ENCODE data around the gene KCNQ5.
"Not testable (repeated sequence)": the region's sequence is repeated elsewhere in the genome, so short reads cannot be mapped to it uniquely, and the experiment has no call there.

KCNQ5 gene

GRCh38 chr6:72894091-72894490 lies 272.2 kb downstream of the KCNQ5 start:
- peaks cover 4% of the 10 kb centered on the region for H3K9me3 Mint-ChIP-seq
- H3K36me3 Mint-ChIP-seq: no peaks in the 10 kb centered on the region
- CTCF ChIA-PET: no interaction called here
- H3K4me3 Mint-ChIP-seq: no peak overlapping the region
- no peak for DNase-seq
- H3K27ac Mint-ChIP-seq: no peak overlapping the region
- no peaks in the 10 kb centered on the region for H3K27me3 Mint-ChIP-seq
- H3K4me1 Mint-ChIP-seq: no peaks in the 10 kb centered on the region

DNA sequence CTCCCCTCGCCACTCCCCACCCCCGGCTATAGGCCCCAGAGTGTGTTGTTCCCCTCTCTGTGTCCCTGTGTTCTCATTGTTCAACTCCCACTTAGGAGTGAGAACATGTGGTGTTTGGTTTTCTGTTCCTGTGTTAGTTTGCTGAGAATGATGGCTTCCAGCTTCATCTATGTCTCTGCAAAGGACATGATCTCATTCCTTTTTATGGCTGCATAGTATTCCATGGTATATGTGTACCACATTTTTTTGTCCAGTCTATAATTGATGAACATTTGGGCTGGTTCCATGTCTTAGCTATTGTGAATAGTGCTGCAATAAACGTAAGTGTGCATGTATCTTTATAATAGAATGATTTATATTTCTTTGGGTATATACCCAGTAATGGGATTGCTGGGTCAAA lies 276.4 kb downstream of the KCNQ5 start:
- H3K36me3 Mint-ChIP-seq, DNase-seq, H3K27ac Mint-ChIP-seq, H3K4me3 Mint-ChIP-seq, H3K4me1 Mint-ChIP-seq, CTCF ChIA-PET, H3K27me3 Mint-ChIP-seq, H3K9me3 Mint-ChIP-seq: not testable (repeated sequence)

DNA sequence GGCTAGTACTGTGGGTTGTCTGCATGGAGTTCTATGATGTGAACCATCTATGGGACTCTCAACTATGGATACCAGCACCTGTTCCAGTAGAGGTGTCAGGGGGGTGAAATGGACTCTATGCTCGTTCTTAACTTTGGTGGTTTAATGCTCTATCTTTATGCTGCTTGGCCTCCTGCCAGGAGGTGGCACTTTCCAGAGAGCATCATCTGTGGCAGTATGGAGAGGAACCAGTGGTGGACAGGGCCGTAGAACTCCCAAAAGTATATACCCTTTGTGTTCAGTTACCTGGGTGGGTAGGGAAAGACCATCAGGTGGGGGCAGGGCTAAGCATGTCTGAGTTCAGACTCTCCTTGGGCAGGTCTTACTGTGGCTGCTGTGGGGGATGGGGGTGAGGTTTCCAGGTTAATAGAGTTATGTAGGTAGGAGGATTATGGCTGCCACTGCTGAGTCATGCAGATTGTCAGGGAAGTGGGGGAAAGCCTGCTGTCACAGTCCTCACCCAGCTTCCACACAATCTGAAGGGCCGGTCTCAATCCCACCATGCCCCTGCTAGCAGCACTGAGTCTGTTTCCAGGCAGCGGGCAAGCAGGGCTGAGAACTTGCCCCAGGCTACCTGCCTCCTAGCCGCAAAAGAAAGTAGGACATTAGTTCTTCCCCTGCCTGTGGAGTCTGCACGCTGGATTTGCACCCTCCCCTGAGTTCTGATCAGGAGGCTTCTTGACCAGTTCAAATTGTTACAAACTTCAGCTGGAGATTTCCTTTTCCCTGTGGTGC lies 284.0 kb downstream of the KCNQ5 start:
- Mint-ChIP-seq H3K4me1 (no peaks in the 10 kb centered on the region), H3K9me3 (peaks cover 2% of the 10 kb centered on the region), H3K4me3 (no peak overlapping the region), H3K36me3 (no peaks in the 10 kb centered on the region), H3K27ac (no peak overlapping the region), H3K27me3 (no peaks in the 10 kb centered on the region)
- CTCF ChIA-PET: no interaction called here
- no peak for DNase-seq

GRCh38 chr6:72911463-72912155 lies 289.7 kb downstream of the KCNQ5 start:
- no peak overlapping the region for H3K27ac Mint-ChIP-seq
- DNase-seq: no peak
- H3K4me1 Mint-ChIP-seq: no peaks in the 10 kb centered on the region
- H3K27me3 Mint-ChIP-seq: no peaks in the 10 kb centered on the region
- CTCF ChIA-PET: interaction anchor here (1.6 kb wide), 1 partner anchor 295 kb away, joined by 4 read pairs; no protein-coding TSS in a partner anchor
- no peaks in the 10 kb centered on the region for H3K36me3 Mint-ChIP-seq
- H3K9me3 Mint-ChIP-seq: no peaks in the 10 kb centered on the region
- H3K4me3 Mint-ChIP-seq: no peak overlapping the region

DNA sequence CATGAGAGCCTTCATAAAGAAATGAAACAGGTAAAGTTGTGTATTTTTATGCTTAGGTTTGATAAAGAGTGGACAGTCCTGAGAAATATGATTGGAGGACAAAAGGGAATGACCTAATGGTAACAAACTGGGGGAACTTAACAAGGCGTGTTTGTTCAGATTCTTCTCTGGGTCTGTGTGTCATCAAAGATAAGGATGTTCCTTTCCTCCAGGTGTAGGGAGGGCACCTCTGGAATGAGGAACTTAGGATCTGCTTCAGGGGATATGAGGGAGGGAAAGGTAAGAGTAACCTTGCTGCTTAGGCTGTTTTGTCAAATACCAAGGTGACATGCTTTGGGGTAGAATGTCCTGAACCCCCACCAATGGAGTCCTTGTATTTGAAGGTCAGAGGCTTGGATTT lies 291.9 kb downstream of the KCNQ5 start:
- Mint-ChIP-seq H3K36me3 (no peaks in the 10 kb centered on the region), H3K9me3 (no peaks in the 10 kb centered on the region), H3K4me1 (no peaks in the 10 kb centered on the region), H3K27ac (no peak overlapping the region), H3K4me3 (no peak overlapping the region), H3K27me3 (no peaks in the 10 kb centered on the region)
- CTCF ChIA-PET: no interaction called here
- no peak for DNase-seq

DNA sequence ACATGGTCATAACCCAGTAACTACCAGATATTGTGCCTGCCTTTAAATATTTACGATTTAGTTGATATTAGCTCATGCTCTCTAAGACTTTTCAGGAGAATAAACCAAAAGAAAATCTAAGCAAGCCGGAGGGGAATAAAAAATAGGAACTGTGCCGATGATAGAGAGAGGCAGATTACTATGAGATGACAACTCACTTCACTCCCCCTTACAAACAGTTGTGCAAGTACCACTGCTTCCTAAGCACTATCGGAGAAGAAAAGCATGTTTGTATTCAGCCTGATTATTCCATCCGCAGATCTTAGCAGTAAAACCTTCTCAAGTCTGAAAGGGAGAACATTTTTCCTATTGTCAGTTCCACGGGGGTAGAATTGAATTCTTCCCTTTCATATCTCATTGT lies 294.4 kb downstream of the KCNQ5 start:
- Mint-ChIP-seq H3K36me3 (no peaks in the 10 kb centered on the region), H3K27ac (no peak overlapping the region), H3K4me1 (no peaks in the 10 kb centered on the region), H3K27me3 (no peaks in the 10 kb centered on the region), H3K9me3 (no peaks in the 10 kb centered on the region), H3K4me3 (no peak overlapping the region)
- DNase-seq: no peak
- CTCF ChIA-PET: no interaction called here

GRCh38 chr6:72916906-72917305 lies 295.0 kb downstream of the KCNQ5 start:
- no peaks in the 10 kb centered on the region for H3K27me3 Mint-ChIP-seq
- H3K9me3 Mint-ChIP-seq: no peaks in the 10 kb centered on the region
- no peak overlapping the region for H3K27ac Mint-ChIP-seq
- H3K4me3 Mint-ChIP-seq: no peak overlapping the region
- DNase-seq: no peak
- no peaks in the 10 kb centered on the region for H3K36me3 Mint-ChIP-seq
- CTCF ChIA-PET: no interaction called here
- H3K4me1 Mint-ChIP-seq: no peaks in the 10 kb centered on the region

DNA sequence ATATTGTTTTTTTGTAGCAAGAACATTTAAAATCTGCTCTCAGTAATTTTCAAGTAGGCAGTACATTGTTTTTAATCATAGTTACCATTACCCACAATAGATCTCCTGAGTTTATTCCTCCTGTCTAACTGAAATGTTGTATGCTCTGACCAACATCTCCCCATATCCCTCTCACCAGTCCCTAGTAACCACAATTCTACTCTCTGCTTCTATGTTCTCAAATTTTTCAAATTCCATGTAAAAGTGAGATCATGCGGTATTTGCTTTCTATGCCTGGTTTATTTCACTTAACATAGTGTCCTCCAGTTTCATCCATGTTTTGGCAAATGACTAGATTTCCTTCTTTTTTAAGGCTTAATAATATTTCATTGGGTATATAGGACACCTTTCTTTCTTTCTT lies 300.5 kb downstream of the KCNQ5 start:
- CTCF ChIA-PET: no interaction called here
- Mint-ChIP-seq H3K4me1 (no peaks in the 10 kb centered on the region), H3K27me3 (no peaks in the 10 kb centered on the region), H3K9me3 (no peaks in the 10 kb centered on the region), H3K4me3 (no peak overlapping the region), H3K36me3 (no peaks in the 10 kb centered on the region), H3K27ac (no peak overlapping the region)
- DNase-seq: no peak

DNA sequence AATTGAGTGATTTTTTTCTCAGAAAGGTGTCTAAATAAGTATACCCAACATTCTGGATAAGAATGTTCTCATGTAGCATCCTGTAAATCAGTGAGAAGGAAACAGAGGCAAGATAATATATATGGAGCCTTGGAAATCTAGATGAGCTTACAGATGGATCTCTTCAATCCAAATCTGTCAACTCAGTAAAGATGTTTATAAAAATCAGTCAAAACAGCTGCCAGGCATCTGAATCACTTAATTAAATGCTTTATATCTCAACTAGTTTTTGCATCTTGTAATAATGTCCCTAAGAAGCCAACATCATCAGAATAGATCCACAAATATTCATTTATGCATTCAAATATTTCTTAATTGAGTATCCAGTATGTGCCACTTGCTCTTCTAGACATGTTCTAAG lies 303.3 kb downstream of the KCNQ5 start:
- H3K27me3 Mint-ChIP-seq: no peaks in the 10 kb centered on the region
- no peaks in the 10 kb centered on the region for H3K9me3 Mint-ChIP-seq
- H3K36me3 Mint-ChIP-seq: no peaks in the 10 kb centered on the region
- no peak overlapping the region for H3K4me3 Mint-ChIP-seq
- no peak for DNase-seq
- H3K27ac Mint-ChIP-seq: no peak overlapping the region
- no peaks in the 10 kb centered on the region for H3K4me1 Mint-ChIP-seq
- CTCF ChIA-PET: no interaction called here

GRCh38 chr6:72930556-72931132 lies 308.8 kb downstream of the KCNQ5 start:
- Mint-ChIP-seq H3K4me1 (no peaks in the 10 kb centered on the region), H3K9me3 (no peaks in the 10 kb centered on the region), H3K4me3 (no peak overlapping the region), H3K27me3 (no peaks in the 10 kb centered on the region), H3K27ac (no peak overlapping the region), H3K36me3 (no peaks in the 10 kb centered on the region)
- CTCF ChIA-PET: no interaction called here
- DNase-seq: no peak

DNA sequence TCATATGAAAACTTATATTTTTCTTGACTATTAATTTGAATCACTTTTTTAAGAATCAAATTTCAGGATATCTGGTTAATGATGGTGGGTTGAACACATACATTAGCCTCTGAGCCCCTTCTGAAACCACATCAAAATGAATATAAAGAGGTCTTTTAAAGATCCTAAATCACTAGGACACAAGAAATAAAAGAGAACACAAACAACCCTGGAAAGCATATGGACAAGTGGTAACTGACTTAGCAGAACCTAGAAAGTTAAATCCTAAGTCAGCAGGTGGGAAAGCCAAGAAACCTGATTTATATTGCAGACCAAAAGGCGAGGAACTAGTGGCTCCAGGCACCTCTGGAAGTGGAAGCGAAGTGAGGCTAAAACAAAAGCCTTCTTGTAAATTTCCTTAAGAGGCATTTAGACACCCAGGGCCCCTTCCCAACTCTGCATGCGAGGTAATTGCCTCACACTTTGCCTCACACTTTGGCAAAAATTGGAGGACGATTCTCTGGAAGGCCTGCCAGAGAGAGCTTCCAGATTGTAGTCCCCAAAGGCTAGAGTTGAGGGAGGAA lies 309.5 kb downstream of the KCNQ5 start:
- Mint-ChIP-seq H3K9me3 (no peaks in the 10 kb centered on the region), H3K4me1 (no peaks in the 10 kb centered on the region), H3K27me3 (no peaks in the 10 kb centered on the region), H3K4me3 (no peak overlapping the region), H3K27ac (no peak overlapping the region), H3K36me3 (no peaks in the 10 kb centered on the region)
- DNase-seq: no peak
- CTCF ChIA-PET: no interaction called here

DNA sequence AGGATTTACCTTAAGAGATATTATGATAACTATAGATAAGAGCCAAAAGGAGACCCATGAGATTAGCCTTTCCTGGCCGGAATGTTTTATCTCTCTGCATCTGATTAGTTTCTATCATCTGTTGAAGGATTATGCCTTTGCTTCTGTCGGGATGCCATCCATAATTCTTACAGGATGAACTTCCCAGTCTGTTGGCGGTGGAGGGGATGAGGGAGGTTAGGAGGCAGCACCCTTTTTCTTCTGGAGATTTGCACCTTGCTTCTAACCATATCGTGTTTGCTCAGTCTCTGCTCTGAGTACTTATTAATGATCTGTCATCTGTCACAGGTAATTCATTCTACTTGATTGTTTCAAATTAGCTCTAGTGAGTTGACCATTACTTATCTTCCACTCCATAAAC lies 311.4 kb downstream of the KCNQ5 start:
- CTCF ChIA-PET: no interaction called here
- Mint-ChIP-seq H3K9me3 (no peaks in the 10 kb centered on the region), H3K36me3 (no peaks in the 10 kb centered on the region), H3K4me3 (no peak overlapping the region), H3K27me3 (no peaks in the 10 kb centered on the region), H3K27ac (no peak overlapping the region), H3K4me1 (no peaks in the 10 kb centered on the region)
- no peak for DNase-seq

DNA sequence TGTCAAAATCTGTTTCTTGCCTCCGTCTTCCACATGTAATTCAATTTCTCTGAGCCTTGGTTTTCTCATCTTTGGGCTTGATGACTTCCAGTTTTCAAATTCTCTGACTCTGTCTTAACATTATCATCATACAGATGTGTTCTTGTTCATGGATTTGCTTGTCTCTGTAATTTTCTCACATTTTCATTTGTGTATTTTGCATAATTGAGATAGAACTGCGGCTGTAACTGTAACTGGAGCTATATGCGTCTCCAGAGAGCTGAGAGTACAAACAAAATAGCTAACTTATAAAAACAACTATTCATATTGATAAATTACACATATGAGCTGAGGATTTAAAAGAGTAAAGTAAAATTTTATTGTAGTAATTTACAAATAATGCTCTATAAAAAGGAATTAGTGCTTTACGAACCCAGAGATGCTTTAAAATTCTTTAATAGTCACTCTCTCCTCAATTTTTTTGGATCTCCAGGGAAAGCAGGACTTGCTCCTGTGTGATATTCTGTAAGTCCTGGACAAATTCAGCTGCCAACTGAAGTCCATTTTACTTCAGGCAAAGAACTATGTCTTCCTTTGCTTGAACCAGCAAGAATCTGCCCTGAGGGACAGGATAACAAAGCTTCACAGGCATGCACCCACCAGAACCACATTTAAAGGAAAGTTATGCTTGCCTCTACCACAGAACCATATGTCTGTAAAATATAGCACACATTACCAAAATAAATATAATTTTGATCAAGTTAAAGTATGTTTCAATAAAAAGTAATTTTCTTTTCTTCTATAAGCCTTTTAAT lies 315.1 kb downstream of the KCNQ5 start:
- no peaks in the 10 kb centered on the region for H3K9me3 Mint-ChIP-seq
- no peaks in the 10 kb centered on the region for H3K4me1 Mint-ChIP-seq
- no peak overlapping the region for H3K4me3 Mint-ChIP-seq
- DNase-seq: no peak
- no peaks in the 10 kb centered on the region for H3K27me3 Mint-ChIP-seq
- H3K36me3 Mint-ChIP-seq: no peaks in the 10 kb centered on the region
- CTCF ChIA-PET: no interaction called here
- no peak overlapping the region for H3K27ac Mint-ChIP-seq

DNA sequence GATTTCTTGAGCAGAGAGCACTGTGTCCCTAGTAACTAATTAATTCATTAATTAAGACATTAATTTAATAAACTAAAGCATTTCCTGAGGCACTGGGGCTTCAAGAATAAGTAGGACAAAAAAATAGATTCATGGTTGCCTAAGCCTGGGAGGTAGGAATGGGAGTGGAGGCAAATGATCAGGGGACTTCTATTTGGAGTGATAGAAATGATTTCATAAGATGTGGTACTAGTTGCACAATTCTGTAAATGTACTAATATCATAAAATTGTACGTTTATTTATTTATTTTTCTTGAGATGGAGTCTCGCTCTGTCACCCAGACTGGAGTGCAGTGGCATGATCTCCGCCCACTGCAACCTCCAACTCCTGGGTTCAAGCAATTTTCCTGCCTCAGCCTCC lies 316.2 kb downstream of the KCNQ5 start:
- CTCF ChIA-PET: no interaction called here
- H3K36me3 Mint-ChIP-seq: no peaks in the 10 kb centered on the region
- no peaks in the 10 kb centered on the region for H3K4me1 Mint-ChIP-seq
- no peaks in the 10 kb centered on the region for H3K27me3 Mint-ChIP-seq
- H3K9me3 Mint-ChIP-seq: no peaks in the 10 kb centered on the region
- H3K27ac Mint-ChIP-seq: no peak overlapping the region
- no peak for DNase-seq
- H3K4me3 Mint-ChIP-seq: no peak overlapping the region
